GM23338 (cell line): Measurements from ENCODE around the gene MSN.

Experiments
- CREB1 ChIP-seq: fragments of 250-450 bp; sonication (Bioruptor Pico); IDR thresholded peaks from 2 replicates; pipeline ENCODE4 v1.5.0; 2020; ENCODE audit warnings: low read depth, mild to moderate bottlenecking, moderate library complexity
- CTCF ChIP-seq, 2 experiments: fragments of 200-600 bp in 1 of 2; sonication (generic) in 1 of 2; conservative IDR thresholded peaks; 2 replicates each; pipeline versions ENCODE4 v1.5.1 to v1.6.1; 2016 to 2017; ENCODE audit warnings: antibody characterized with exemption in 2 of 2, low read depth in 2 of 2, mild to moderate bottlenecking in 2 of 2, moderate library complexity in 1 of 2
- ETS1 ChIP-seq: IDR thresholded peaks from 2 replicates; pipeline ENCODE4 v1.6.1; 2016; ENCODE audit warnings: antibody characterized with exemption
- EZH2 ChIP-seq: fragments of 200-600 bp; sonication (generic); IDR thresholded peaks from one replicate; pipeline ENCODE4 v1.8.0; 2017; ENCODE audit warnings: antibody characterized with exemption, mild to moderate bottlenecking, low read depth; ENCODE audit not compliant: unreplicated experiment
- EZH2phosphoT487 ChIP-seq: fragments of 200-600 bp; sonication (generic); IDR thresholded peaks from one replicate; pipeline ENCODE4 v1.8.1; 2018; ENCODE audit warnings: antibody characterized with exemption; ENCODE audit not compliant: unreplicated experiment
- NANOG ChIP-seq: IDR thresholded peaks from 2 replicates; pipeline ENCODE4 v1.6.1; 2016; ENCODE audit warnings: antibody characterized with exemption, borderline replicate concordance
- POLR2AphosphoS5 ChIP-seq: IDR thresholded peaks from 2 replicates; pipeline ENCODE4 v1.6.1; 2016; ENCODE audit warnings: antibody characterized with exemption, low read depth
- REST ChIP-seq: IDR thresholded peaks from one replicate; pipeline ENCODE4 v1.6.1; 2018; ENCODE audit warnings: antibody characterized with exemption; ENCODE audit not compliant: unreplicated experiment
- STAT1 ChIP-seq: IDR thresholded peaks from one replicate; pipeline ENCODE4 v1.6.1; 2016; ENCODE audit warnings: antibody characterized with exemption; ENCODE audit not compliant: unreplicated experiment

GRCh38 chrX:65637335-65637734, 30.1 kb upstream of the MSN start:
- no peak for TF ChIP-seq CTCF (conservative IDR thresholded peaks at IDR 0.05; ENCODE audit: low read depth in 2 of 2)
- no peak for TF ChIP-seq CREB1
- no peak for TF ChIP-seq EZH2
- TF ChIP-seq REST, result no peak
- no peak for TF ChIP-seq POLR2AphosphoS5
- no peak for TF ChIP-seq EZH2phosphoT487
- TF ChIP-seq NANOG, result no peak
- no peak for TF ChIP-seq ETS1
- no peak for TF ChIP-seq STAT1
